Endodermal cell (in vitro differentiated cells): ENCODE measurements around the gene MEGF11. TPM values are rescaled to one million over a fixed set of nuclear protein-coding genes. Genes with fewer than 3 reads are reported as not detected.

ENCODE experiments used
- DNase-seq: peaks from one replicate; pipeline ENCODE4 v3.0.0-alpha.2; 2017
- H3K27ac ChIP-seq: 2 replicates; pipeline ENCODE4 v1.5.1; 2013; ENCODE audit warnings: mild to moderate bottlenecking, low read depth, low read length, moderate library complexity
- H3K27me3 ChIP-seq: 2 replicates; pipeline ENCODE4 v1.6.1; 2013; ENCODE audit warnings: mild to moderate bottlenecking, low read length, moderate library complexity; ENCODE audit not compliant: insufficient read depth, control insufficient read depth, poor library complexity, severe bottlenecking
- H3K36me3 ChIP-seq: 2 replicates; pipeline ENCODE4 v1.7.0; 2013; ENCODE audit warnings: mild to moderate bottlenecking, low read length, moderate library complexity; ENCODE audit not compliant: control insufficient read depth, insufficient read depth
- H3K4me1 ChIP-seq: one replicate; pipeline ENCODE4 v1.7.0; 2013; ENCODE audit warnings: low read length; ENCODE audit not compliant: control insufficient read depth, insufficient read depth
- H3K4me3 ChIP-seq: 2 replicates; pipeline ENCODE4 v1.5.1; 2013; ENCODE audit warnings: mild to moderate bottlenecking, low read length, moderate library complexity
- H3K9ac ChIP-seq: 2 replicates; pipeline ENCODE4 v1.6.1; 2013; ENCODE audit warnings: mild to moderate bottlenecking, low read length, moderate library complexity; ENCODE audit not compliant: poor library complexity, severe bottlenecking; ENCODE audit errors: extremely low read depth
- H3K9me3 ChIP-seq: 2 replicates; pipeline ENCODE4 v1.6.1; 2013; ENCODE audit warnings: mild to moderate bottlenecking, low read length, moderate library complexity; ENCODE audit not compliant: control insufficient read depth
- H3K27ac Mint-ChIP-seq: 2 replicates; pipeline ENCODE4 v1.8.0; 2020; ENCODE audit warnings: mixed read lengths
- H3K27me3 Mint-ChIP-seq: 2 replicates; pipeline ENCODE4 v1.8.0; 2021; ENCODE audit warnings: mild to moderate bottlenecking, mixed read lengths; ENCODE audit not compliant: insufficient read depth
- H3K36me3 Mint-ChIP-seq: 2 replicates; pipeline ENCODE4 v1.8.0; 2020; ENCODE audit warnings: low read depth, mixed read lengths
- H3K4me1 Mint-ChIP-seq: 2 replicates; pipeline ENCODE4 v1.8.0; 2020; ENCODE audit warnings: mixed read lengths
- H3K4me3 Mint-ChIP-seq: 2 replicates; pipeline ENCODE4 v1.8.0; 2020; ENCODE audit warnings: mild to moderate bottlenecking, moderate library complexity, mixed read lengths
- H3K9me3 Mint-ChIP-seq: 2 replicates; pipeline ENCODE4 v1.8.0; 2020; ENCODE audit warnings: mild to moderate bottlenecking, mixed read lengths
- WGBS, 2 experiments: methylation state at CpG; one replicate each; pipeline versions ENCODE4 v1.1.5 to v1.1.7; 2013; ENCODE audit warnings: missing lambda C conversion rate in 2 of 2, mixed read lengths in 1 of 2; ENCODE audit not compliant: insufficient coverage in 1 of 2, insufficient read length in 1 of 2; 5-methylcytosine and 5-hydroxymethylcytosine counted together
- long read RNA-seq, 4 experiments: library from polyadenylated mRNA in 2 of 4; library from RNA in 1 of 4; library from capped mRNA in 1 of 4; stranded (forward) in 3 of 4; unstranded in 1 of 4; transcript quantifications; one replicate each; pipeline ENCODE4 v2.0.0, GENCODE V29; 2020 to 2021; ENCODE audit warnings: inconsistent platforms in 1 of 4
- polyA plus RNA-seq, 2 experiments: library from polyadenylated mRNA; stranded (reverse); fragments of 50-300 nt; gene quantifications; one replicate each; pipeline ENCODE4 v1.2.3, GENCODE V29; 2013
- total RNA-seq, 2 donors: library from RNA; stranded (reverse); fragmentation: NEBNext Ultra II Directional in 1 of 2; extraction: Animal tissue kit (Norgen Biotek cat#: 25700) in 1 of 2; gene quantifications; 2 replicates in 1 of 2; 3 replicates in 1 of 2; pipeline ENCODE4 v1.2.1, GENCODE V29; 2021
- TF ChIP-seq, protein P1 (sequence below): fragments of 200-600 bp; sonication (generic); conservative IDR thresholded peaks from 2 replicates; pipeline ENCODE4 v1.5.0; 2021; ENCODE audit warnings: antibody characterized with exemption, mild to moderate bottlenecking

MEGF11 gene
- 1 to 10 TPM in 1 of 2 donors, under 1 TPM in 1; 0.73 to 1.2 TPM for total RNA-seq
- 1.5 TPM for polyA plus RNA-seq (2013, experiment 1 of 2)
- polyA plus RNA-seq (2013, experiment 2 of 2), result 0.58 TPM
- long read RNA-seq, experiment 1, result 0 reads
- long read RNA-seq, experiment 2, result 0 reads
- long read RNA-seq, experiment 3, partial matches to known transcripts, result 0 of 1 reads
- long read RNA-seq, experiment 3, other reads (novel, unspliced or antisense), result 1 of 1 reads
- long read RNA-seq, experiment 4, result 0 reads

DNA sequence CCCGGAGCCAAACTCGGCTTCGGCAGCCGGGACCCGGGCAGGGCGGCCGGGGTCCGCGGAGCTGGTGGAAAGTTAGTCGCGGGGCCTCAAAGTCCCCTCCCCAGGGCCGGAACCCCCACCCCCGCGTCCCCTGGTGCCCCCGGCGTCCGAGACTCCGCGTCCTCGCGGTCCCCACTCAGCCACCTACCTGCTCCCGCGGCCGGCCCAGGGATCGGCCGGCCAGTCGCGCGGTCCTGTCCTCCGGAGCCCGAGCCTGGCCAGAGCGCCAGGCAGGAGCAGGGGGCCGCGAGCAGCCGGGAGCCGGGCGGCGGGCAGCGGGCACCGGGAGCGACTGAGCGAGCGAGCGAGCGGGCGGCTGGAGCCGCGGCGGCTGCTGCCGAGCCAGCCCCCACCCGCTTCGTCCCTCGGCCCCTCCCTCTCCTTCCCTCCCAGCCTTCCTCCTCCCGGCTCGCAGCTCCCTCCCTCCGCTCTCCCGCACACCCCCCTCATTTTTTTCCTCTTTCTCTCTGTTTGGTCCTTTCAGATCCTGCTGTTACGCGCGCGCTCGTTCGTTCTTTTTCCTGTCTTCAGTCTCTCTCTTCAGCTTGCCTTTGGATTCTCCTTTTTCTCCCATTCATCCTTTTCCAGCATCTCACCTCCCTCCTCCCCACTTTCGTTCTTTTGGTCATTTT is at the start of gene MEGF11:
Gene MEGF11, minus strand, starts transcription at position 333 of the 671 bp plus-strand sequence. CDS start 125,347 bp downstream, outside the sequence.
- WGBS, 2 experiments, result 0% methylated on average over 18 to 64 of the region's 64 CpGs

DNA sequence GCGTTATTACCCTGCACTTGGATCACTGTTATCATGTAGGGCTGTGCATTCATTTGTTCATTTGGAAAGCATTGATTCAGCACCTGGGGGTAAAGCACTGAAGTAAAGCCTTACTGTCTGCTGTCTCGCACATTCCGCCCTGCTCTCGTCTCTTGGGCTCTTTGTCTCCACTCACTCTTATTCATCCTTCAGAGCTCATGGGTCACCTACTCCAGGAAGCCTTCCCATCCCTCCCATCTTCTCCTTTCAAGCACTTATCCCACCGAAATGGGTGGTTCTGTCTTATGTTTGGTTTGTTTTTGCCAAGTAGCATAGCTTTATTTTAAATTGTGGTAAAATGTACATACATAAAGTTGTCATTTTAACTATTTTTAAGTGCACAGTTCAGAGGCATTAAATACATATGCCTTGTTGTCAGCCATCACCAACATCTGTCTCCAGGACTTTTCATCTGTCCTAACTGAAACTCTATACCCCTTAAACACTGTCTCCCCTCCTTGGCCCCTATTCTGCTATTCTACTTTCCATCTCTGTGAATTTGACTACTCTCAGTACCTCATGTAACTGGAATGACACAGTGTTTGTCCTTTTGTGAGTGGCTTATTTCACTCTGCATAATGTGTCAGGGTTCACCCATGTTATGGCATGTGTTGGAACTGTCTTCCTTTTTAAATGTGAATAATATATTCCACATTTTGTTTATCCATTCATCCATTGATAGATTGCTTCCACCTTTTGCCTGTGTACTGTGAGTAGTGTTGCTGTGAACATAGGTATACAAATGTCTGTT is 49.1 kb upstream of the MEGF11 start:
- Mint-ChIP-seq H3K27ac (peak overlapping the region; percentile 17), H3K4me3 (no peak overlapping the region), H3K27me3 (no peaks in the 10 kb centered on the region), H3K4me1 (peaks cover 24% of the 10 kb centered on the region), H3K36me3 (peaks cover 31% of the 10 kb centered on the region), H3K9me3 (no peaks in the 10 kb centered on the region)
- H3K27me3 ChIP-seq, result no peaks in the 10 kb centered on the region
- DNase-seq, result no peak
- peaks cover 6% of the 10 kb centered on the region for H3K4me1 ChIP-seq
- no peaks in the 10 kb centered on the region for H3K9me3 ChIP-seq
- no peak overlapping the region for H3K9ac ChIP-seq
- no peak overlapping the region for H3K4me3 ChIP-seq
- no peak overlapping the region for H3K27ac ChIP-seq
- peaks cover 7% of the 10 kb centered on the region for H3K36me3 ChIP-seq
- WGBS, 2 experiments, result 83 to 92% methylated on average over 4 of the region's 5 CpGs
- TF ChIP-seq, protein P1, sequence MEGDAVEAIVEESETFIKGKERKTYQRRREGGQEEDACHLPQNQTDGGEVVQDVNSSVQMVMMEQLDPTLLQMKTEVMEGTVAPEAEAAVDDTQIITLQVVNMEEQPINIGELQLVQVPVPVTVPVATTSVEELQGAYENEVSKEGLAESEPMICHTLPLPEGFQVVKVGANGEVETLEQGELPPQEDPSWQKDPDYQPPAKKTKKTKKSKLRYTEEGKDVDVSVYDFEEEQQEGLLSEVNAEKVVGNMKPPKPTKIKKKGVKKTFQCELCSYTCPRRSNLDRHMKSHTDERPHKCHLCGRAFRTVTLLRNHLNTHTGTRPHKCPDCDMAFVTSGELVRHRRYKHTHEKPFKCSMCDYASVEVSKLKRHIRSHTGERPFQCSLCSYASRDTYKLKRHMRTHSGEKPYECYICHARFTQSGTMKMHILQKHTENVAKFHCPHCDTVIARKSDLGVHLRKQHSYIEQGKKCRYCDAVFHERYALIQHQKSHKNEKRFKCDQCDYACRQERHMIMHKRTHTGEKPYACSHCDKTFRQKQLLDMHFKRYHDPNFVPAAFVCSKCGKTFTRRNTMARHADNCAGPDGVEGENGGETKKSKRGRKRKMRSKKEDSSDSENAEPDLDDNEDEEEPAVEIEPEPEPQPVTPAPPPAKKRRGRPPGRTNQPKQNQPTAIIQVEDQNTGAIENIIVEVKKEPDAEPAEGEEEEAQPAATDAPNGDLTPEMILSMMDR, result no peak

More for the DNA sequence above, at the start of gene MEGF11:
- no peaks in the 10 kb centered on the region for H3K36me3 ChIP-seq
- H3K27me3 Mint-ChIP-seq, result peaks cover 91% of the 10 kb centered on the region
- H3K4me3 ChIP-seq, result peak within 1 kb of the TSS; percentile 85
- no peaks in the 10 kb centered on the region for H3K4me1 ChIP-seq
- H3K27ac ChIP-seq, result no peak within 1 kb of the TSS
- no peak within 1 kb of the TSS for H3K27ac Mint-ChIP-seq
- H3K36me3 Mint-ChIP-seq, result no peaks in the 10 kb centered on the region
- TF ChIP-seq, protein P1, result no peak
- H3K9ac ChIP-seq, result no peak within 1 kb of the TSS
- H3K9me3 Mint-ChIP-seq, result no peaks in the 10 kb centered on the region
- no peaks in the 10 kb centered on the region for H3K4me1 Mint-ChIP-seq
- H3K27me3 ChIP-seq, result peaks cover 96% of the 10 kb centered on the region
- DNase-seq, result no peak
- peak within 1 kb of the TSS; percentile 66 for H3K4me3 Mint-ChIP-seq
- H3K9me3 ChIP-seq, result no peaks in the 10 kb centered on the region

- 82 to 86% methylated on average over 2 to 4 of the region's 4 CpGs for WGBS, 2 experiments
- no peak overlapping the region for H3K9ac ChIP-seq
- H3K4me1 Mint-ChIP-seq, result peaks cover 34% of the 10 kb centered on the region
Measured at GRCh38 chr15:66298803-66299251, 45.3 kb upstream of the MEGF11 start.

More at GRCh38 chr15:66298803-66299251, 45.3 kb upstream of the MEGF11 start:
- H3K27me3 Mint-ChIP-seq, result no peaks in the 10 kb centered on the region
- TF ChIP-seq, protein P1, result no peak
- no peaks in the 10 kb centered on the region for H3K9me3 Mint-ChIP-seq
- Histone ChIP-seq H3K4me1 (peaks cover 12% of the 10 kb centered on the region), H3K27me3 (no peaks in the 10 kb centered on the region), H3K9me3 (no peaks in the 10 kb centered on the region), H3K4me3 (no peak overlapping the region), H3K27ac (no peak overlapping the region), H3K36me3 (peaks cover 2% of the 10 kb centered on the region)
- H3K27ac Mint-ChIP-seq, result peak overlapping the region; percentile 53
- peak; percentile 55 for DNase-seq
- H3K4me3 Mint-ChIP-seq, result no peak overlapping the region
- peaks cover 25% of the 10 kb centered on the region for H3K36me3 Mint-ChIP-seq
